AG04449 (cell line): ENCODE results near the gene KCNV2.

Source experiments
- CTCF ChIA-PET: fragments of 350-600 bp; formaldehyde crosslinking; extraction: SDS; loops from one replicate; lab custom pipeline; 2021; ENCODE audit warnings: antibody characterized with exemption; lab: Yijun Ruan, JAX
- POLR2A ChIA-PET: fragments of 400-600, 350-600 bp; formaldehyde crosslinking; extraction: SDS; loops from one replicate; lab custom pipeline; 2020; ENCODE audit warnings: antibody characterized with exemption, inconsistent platforms; lab: Yijun Ruan, JAX
- DNase-seq: peaks from one replicate; pipeline ENCODE4 v3.0.0-alpha.2; 2010; ENCODE audit warnings: low read depth, low spot score
- H3K4me3 ChIP-seq: 2 replicates; pipeline ENCODE4 v1.5.1; 2011; ENCODE audit warnings: low read depth, mild to moderate bottlenecking, control low read depth, low read length
- CTCF ChIP-seq: IDR thresholded peaks from one replicate; pipeline ENCODE4 v1.5.1; 2011; ENCODE audit warnings: mild to moderate bottlenecking, moderate library complexity, low read length, control low read depth, inconsistent platforms; ENCODE audit not compliant: insufficient read depth; ENCODE audit errors: missing control alignments

The KCNV2 gene

GRCh38 chr9:2711716-2712115, 5.6 kb upstream of the KCNV2 start:
- no peak for TF ChIP-seq CTCF
- no peak for DNase-seq
- no peak overlapping the region for H3K4me3 ChIP-seq
- CTCF ChIA-PET = interaction anchor here (1.5 kb wide), 1 partner anchor 9 kb away, joined by 4 read pairs; no protein-coding TSS in a partner anchor
- POLR2A ChIA-PET = no interaction called here

- no peak for DNase-seq
- TF ChIP-seq CTCF = no peak
- CTCF ChIA-PET = interaction anchor here (3.7 kb wide), 1 partner anchor 10 kb away, joined by 25 read pairs; no protein-coding TSS in a partner anchor
- POLR2A ChIA-PET = interaction anchor here (1.0 kb wide), 1 partner anchor 738 kb away, joined by 3 read pairs; no protein-coding TSS in a partner anchor
- H3K4me3 ChIP-seq = no peak overlapping the region
These were observed 839 bp downstream of the KCNV2 start for GRCh38 chr9:2718001-2718697.

- POLR2A ChIA-PET = interaction anchor here (1.0 kb wide), 1 partner anchor 739 kb away, joined by 3 read pairs; no protein-coding TSS in a partner anchor
- DNase-seq = no peak
- CTCF ChIA-PET = no interaction called here
- TF ChIP-seq CTCF = no peak
- H3K4me3 ChIP-seq = no peak overlapping the region
These were observed 1.4 kb downstream of the KCNV2 start for GRCh38 chr9:2718698-2719033.

GRCh38 chr9:2720179-2720654, 2.9 kb downstream of the KCNV2 start:
- ChIA-PET CTCF (no interaction called here), POLR2A (no interaction called here)
- no peak for TF ChIP-seq CTCF
- DNase-seq = no peak
- H3K4me3 ChIP-seq = no peak overlapping the region

- DNase-seq = peak; percentile 29
- no peak overlapping the region for H3K4me3 ChIP-seq
- ChIA-PET POLR2A (no interaction called here), CTCF (no interaction called here)
- TF ChIP-seq CTCF = no peak
These were observed 5.4 kb downstream of the KCNV2 start for GRCh38 chr9:2722715-2723114.

GRCh38 chr9:2723376-2724065, 6.2 kb downstream of the KCNV2 start:
- no peak for DNase-seq
- CTCF ChIA-PET = no interaction called here

More at GRCh38 chr9:2723376-2724065, 6.2 kb downstream of the KCNV2 start:
- no peak for TF ChIP-seq CTCF
- POLR2A ChIA-PET = no interaction called here
- no peak overlapping the region for H3K4me3 ChIP-seq
